ENCODE results near the gene TACC2. TPM values are rescaled to one million over a fixed set of nuclear protein-coding genes. Genes with fewer than 3 reads are reported as not detected.
"Not testable (repeated sequence)": the region's sequence is repeated elsewhere in the genome, so short reads cannot be mapped to it uniquely, and the experiment has no call there.

Gene TACC2
- total RNA-seq, 2 experiments from 2014 or later, result not detected

DNA sequence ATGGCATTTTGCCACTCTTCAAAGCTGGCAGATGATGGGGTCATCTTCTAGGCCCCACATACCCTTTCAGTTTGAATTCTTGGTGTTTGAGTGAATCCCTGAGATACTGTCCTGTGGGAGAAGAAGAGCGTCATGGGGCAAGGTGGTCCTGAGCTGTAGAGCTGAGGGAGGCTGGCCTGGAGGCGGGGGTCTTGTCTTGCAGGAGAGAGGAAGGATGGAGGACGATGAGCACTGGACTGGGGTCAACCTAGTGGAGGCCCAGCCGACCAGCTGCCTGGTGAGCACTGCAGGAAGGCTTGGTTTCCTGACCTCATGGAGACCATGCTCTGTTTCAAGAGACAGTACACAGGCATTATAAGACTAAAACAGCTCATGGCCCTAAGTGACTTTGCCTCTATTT is 114.6 kb downstream of the TACC2 start:
- Histone ChIP-seq H3K9me2 (ENCODE audit: insufficient read depth, low read length) (no peaks in the 10 kb centered on the region), H3K4me1 (ENCODE audit: insufficient read depth, low read length, poor library complexity, severe bottlenecking) (no peaks in the 10 kb centered on the region), H2AFZ (ENCODE audit: low read length) (no peak overlapping the region), H3K4me3 (ENCODE audit: low read depth, low read length, poor library complexity, severe bottlenecking) (no peak overlapping the region), H4K20me1 (ENCODE audit: insufficient read depth, low read length) (no peaks in the 10 kb centered on the region), H3K27ac (ENCODE audit: low read depth, low read length, poor library complexity, severe bottlenecking) (no peak overlapping the region), H3K36me3 (ENCODE audit: insufficient read depth, low read length) (no peaks in the 10 kb centered on the region), H3K4me2 (ENCODE audit: low read length) (no peak overlapping the region), H3K9me3 (ENCODE audit: low read length) (no peaks in the 10 kb centered on the region), H3K79me2 (ENCODE audit: insufficient read depth, low read depth, low read length) (no peaks in the 10 kb centered on the region)
- intact Hi-C loops (cut with micrococcal nuclease; ENCODE audit: unreplicated experiment), result no loop called here
- BruUV-seq (replicated peaks), result no TSS peak
- CTCF ChIA-PET (ENCODE audit: unreplicated experiment), result no interaction called here
- no peak for DNase-seq (ENCODE audit: low spot score)
- TF ChIP-seq CTCF (conservative IDR thresholded peaks at IDR 0.05; ENCODE audit: low read length), result no peak
- no peak for TF ChIP-seq EZH2phosphoT487 (IDR thresholded peaks at IDR 0.05; ENCODE audit: borderline replicate concordance, low read depth, low read length)
- POLR2A ChIA-PET, result no interaction called here

DNA sequence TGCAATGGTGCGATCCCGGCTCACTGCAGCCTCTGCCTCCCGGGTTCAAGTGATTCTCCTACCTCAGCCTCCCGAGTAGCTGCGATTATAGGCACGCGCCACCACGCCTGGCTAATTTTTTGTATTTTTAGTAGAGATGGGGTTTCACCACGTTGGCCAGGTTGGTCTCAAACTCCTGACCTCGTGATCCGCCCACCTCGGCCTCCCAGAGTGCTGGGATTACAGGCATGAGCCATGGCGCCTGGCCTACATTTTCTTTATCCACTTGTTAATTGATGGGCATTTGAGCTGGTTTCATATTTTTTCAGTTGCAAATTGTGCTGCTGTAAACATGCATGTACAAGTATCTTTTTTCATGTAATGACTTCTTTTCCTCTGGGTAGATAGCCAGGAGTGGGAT is 119.8 kb downstream of the TACC2 start:
- not testable (repeated sequence) for H3K9me2 ChIP-seq (ENCODE audit: insufficient read depth, low read length)

DNA sequence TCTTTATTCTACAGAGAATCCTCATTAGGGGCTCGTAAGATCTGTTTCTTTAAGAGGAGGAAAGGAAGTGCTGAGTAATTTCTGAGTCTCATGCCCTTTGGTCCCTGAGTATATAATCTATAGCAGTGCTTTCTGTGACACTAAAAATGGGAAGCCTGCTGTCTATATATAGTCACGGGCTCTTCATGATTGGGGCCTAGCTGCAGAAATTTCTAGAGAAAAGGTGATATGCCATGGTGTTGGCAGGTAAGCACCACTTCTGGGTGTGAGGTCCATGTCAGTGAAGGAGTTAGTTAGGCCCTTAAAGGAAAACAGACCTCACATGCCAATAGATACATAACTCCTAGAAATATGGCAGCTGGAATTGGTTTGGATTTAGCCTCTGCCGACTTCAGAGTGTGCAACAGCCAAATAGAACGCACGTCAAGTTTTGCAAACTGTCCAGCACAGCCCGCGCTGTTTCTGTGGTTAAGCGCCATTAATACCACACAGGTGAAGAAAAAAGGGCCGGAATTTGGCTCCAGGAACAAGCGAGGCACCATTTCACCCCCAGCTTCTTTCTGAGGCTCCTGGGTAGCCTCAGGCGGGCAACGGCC is 123.2 kb downstream of the TACC2 start:
- Histone ChIP-seq H3K36me3 (ENCODE audit: insufficient read depth, low read length) (no peaks in the 10 kb centered on the region), H3K79me2 (ENCODE audit: insufficient read depth, low read depth, low read length) (no peaks in the 10 kb centered on the region), H2AFZ (ENCODE audit: low read length) (no peak overlapping the region), H3K9me3 (ENCODE audit: low read length) (no peaks in the 10 kb centered on the region), H3K4me3 (ENCODE audit: low read depth, low read length, poor library complexity, severe bottlenecking) (no peak overlapping the region), H3K9me2 (ENCODE audit: insufficient read depth, low read length) (no peaks in the 10 kb centered on the region), H3K27ac (ENCODE audit: low read depth, low read length, poor library complexity, severe bottlenecking) (no peak overlapping the region), H3K4me2 (ENCODE audit: low read length) (no peak overlapping the region), H4K20me1 (ENCODE audit: insufficient read depth, low read length) (no peaks in the 10 kb centered on the region), H3K4me1 (ENCODE audit: insufficient read depth, low read length, poor library complexity, severe bottlenecking) (no peaks in the 10 kb centered on the region)
- POLR2A ChIA-PET, result no interaction called here
- TF ChIP-seq EZH2phosphoT487 (IDR thresholded peaks at IDR 0.05; ENCODE audit: borderline replicate concordance, low read depth, low read length), result no peak
- TF ChIP-seq CTCF (conservative IDR thresholded peaks at IDR 0.05; ENCODE audit: low read length), result no peak
- no peak for DNase-seq (ENCODE audit: low spot score)
- CTCF ChIA-PET (ENCODE audit: unreplicated experiment), result no interaction called here
- intact Hi-C loops (cut with micrococcal nuclease; ENCODE audit: unreplicated experiment), result no loop called here
- no TSS peak for BruUV-seq (replicated peaks)

More for the DNA sequence above, 119.8 kb downstream of the TACC2 start:
- H3K79me2 ChIP-seq (ENCODE audit: insufficient read depth, low read depth, low read length); intact Hi-C loops (cut with micrococcal nuclease; ENCODE audit: unreplicated experiment); H3K4me2 ChIP-seq (ENCODE audit: low read length); BruUV-seq (replicated peaks); POLR2A ChIA-PET; H3K4me1 ChIP-seq (ENCODE audit: insufficient read depth, low read length, poor library complexity, severe bottlenecking); H3K4me3 ChIP-seq (ENCODE audit: low read depth, low read length, poor library complexity, severe bottlenecking); CTCF ChIA-PET (ENCODE audit: unreplicated experiment); DNase-seq (ENCODE audit: low spot score); H2AFZ ChIP-seq (ENCODE audit: low read length); H3K27ac ChIP-seq (ENCODE audit: low read depth, low read length, poor library complexity, severe bottlenecking); H3K9me3 ChIP-seq (ENCODE audit: low read length); H3K36me3 ChIP-seq (ENCODE audit: insufficient read depth, low read length); H4K20me1 ChIP-seq (ENCODE audit: insufficient read depth, low read length): not testable (repeated sequence)

Data from OCI-LY7 (cell line).